GM18507 (cell line): ENCODE measurements around the gene SUCO.
A peak's percentile ranks its signal among the peaks of the same experiment; 100 is the strongest.

ENCODE experiments used
- DNase-seq: peaks from one replicate; pipeline ENCODE4 v3.0.0; 2011; ENCODE audit warnings: low read depth; ENCODE audit not compliant: insufficient read length; ENCODE audit errors: extremely low spot score
- FAIRE-seq: peaks from 2 replicates; lab custom pipeline; 2011; peaks lifted over from hg19 to GRCh38; lab: Jason Lieb, UNC

Gene SUCO

DNA sequence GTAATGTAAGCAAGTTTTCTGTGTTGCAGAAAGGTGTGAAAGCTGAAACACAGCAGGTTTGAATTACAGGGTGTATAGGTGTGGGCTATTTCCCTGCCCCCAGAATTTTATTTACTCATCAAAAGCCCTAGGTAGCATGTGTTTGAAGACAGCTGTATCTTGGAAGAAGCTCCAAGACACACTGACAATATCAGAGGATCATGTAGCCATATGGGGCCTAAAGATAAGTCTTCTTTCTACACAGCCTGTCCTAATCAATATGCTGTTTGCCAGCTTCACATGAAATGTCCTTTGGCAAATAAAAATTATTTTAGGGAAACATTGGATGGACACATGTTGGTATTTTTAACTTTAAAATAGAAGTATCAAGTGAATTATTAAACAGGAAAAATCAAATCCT lies 17.5 kb upstream of the SUCO start:
- FAIRE-seq (no peak), DNase-seq (no peak)

DNA sequence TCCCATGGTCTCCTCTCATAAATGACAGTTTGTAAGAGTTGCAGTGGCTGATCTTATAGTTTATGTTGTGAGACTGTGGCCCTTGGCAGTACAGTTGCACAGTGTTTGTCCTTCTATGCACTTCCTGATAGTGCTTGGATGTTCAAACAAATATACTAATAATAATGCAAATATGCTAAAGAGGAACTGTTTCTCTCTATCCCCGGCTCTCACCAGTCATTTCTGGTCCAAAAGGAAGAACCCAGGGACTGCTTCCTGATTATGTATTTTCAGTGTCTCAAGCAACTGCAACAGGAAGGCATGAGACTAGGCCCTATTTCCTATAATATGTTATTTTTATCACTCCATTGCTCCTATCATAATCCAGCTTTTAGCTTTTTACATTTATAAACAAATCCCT lies 17.0 kb upstream of the SUCO start:
- FAIRE-seq (no peak), DNase-seq (no peak)

DNA sequence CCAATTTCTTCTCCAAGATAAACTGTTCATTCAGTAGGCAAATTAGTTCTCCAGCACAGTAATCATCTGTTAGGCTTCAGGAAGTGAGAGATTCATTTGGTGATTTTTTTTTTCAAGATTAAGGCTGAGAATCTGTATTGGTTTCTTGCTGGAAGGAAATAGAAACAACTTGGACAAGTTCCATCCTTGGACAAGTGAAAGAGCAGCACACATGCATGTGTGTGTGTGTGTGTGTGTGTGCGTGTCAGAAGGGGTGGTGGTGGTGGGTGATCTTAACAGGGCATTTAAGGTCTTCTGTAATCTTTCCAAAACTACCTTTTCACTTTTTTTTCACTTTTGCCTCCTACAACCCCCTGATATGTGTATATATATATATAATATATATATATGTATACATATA lies 15.9 kb upstream of the SUCO start:
- FAIRE-seq (no peak), DNase-seq (no peak)

DNA sequence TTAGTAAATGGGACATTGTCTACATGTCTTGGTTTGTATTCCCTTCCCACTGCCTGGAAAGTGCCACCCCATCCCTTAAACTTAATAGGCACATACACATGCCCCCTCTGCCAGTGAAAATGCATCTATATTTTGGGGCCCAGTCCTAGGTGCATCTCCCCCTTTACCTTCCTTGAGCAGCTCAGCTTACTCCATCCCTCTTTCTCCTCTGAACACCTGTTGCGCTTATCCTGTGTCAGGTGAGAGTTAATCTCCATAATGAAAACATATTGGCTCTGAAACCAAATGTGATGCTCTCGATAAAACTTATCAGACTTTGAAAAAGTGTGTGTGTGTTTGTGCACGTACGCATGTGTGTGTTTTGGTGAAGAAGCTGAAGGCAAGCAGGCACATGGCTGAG lies 15.4 kb upstream of the SUCO start:
- FAIRE-seq (no peak), DNase-seq (no peak)

DNA sequence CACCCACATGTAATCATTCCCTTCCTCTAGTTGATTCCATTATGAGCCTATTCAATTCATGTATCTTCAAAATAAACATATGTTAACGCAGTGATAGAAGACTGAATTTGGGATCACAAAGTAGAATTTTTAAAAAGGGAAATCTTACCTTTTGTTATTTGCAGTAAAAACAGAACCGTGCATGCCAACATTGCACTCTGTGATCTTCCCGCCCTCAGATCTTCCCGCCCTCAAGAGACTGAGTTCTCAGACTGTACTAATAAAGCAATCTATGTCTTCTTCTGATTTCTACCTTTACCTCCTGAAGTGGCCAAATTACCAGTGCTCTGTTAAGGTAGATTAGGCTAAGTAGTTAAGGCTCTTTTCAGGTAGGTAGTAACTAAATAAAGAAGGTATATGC lies 3.6 kb upstream of the SUCO start:
- no peak for FAIRE-seq
- DNase-seq, result no peak

DNA sequence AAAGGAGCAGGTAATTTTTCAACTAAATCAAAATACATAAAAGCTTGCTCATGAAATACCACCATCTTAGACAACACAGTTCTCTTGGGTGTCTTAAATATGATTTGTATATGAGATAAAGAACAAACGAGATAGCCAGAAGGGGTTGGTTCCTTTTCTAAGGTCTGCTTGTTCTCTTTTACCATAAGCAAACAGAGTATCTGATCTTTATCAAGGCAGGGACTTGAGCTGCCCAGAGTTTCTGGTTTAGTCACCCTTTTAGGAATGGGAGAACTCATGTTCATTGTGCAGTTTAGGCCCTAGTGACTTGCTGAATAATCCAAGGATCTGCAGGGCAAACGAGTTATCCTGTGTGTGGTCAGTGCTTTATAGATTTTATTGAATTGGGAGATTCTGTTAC lies 3.0 kb upstream of the SUCO start:
- DNase-seq (no peak), FAIRE-seq (no peak)

DNA sequence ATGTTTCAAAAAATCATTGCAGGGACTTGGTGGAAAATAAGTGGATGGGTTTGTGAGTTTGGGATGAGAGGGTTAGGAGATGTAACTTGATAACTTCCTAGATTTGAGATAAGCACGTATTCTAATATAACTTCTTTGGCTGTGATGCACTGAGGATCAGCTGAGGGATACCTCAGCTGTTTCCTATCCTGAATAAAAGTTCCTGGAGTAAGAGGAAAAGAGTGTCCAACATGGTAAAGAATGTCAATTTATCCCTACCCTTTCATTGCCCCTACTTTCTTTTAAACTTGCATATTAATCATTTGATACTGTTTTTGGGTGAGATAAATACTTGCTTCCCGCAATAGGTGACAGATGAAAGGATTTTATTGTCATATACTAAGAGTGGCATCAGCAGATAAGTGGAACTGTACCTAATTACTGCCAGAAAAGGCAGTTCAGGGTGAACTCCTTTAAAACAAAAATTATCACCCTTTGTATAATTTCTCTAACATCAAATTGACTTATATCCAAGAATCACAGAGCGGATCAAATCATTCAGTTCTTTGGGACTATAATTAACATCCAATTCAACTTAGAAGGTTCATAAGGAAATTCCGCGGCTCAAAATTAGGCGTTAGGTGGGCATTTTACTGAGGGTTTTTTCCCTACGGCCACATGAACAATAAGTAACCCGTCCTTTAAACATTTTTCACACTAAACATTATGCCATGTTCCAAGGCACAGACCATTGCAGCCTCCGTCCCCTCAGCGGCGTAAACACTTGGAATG lies 1.4 kb upstream of the SUCO start:
- no peak for DNase-seq
- FAIRE-seq, result no peak

DNA sequence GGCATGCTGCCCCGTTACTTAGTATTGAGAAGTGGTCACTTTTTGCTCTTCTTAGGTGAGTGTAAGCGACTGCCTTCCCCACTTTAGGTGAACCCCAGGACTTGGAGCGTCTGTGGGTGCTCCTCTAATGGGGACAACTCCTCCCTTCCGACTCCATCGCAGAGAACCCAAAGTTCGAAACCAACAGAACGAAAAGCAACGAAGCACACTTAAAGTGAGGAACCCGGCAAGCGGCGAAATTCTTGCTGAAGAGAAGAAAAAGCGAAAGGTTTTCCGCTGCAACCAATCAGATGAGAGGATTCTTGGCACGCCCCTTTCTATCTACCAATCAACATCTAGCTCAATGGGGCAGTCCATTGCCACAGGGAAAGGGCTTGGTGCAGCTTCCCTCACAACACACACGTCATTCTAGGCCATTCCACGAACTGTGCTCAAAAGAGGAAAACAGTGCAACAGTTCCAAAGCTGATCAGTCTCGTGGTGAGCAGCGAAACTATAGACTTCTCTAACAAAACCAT lies 709 bp upstream of the SUCO start:
- FAIRE-seq (no peak), DNase-seq (peak; percentile 72)

DNA sequence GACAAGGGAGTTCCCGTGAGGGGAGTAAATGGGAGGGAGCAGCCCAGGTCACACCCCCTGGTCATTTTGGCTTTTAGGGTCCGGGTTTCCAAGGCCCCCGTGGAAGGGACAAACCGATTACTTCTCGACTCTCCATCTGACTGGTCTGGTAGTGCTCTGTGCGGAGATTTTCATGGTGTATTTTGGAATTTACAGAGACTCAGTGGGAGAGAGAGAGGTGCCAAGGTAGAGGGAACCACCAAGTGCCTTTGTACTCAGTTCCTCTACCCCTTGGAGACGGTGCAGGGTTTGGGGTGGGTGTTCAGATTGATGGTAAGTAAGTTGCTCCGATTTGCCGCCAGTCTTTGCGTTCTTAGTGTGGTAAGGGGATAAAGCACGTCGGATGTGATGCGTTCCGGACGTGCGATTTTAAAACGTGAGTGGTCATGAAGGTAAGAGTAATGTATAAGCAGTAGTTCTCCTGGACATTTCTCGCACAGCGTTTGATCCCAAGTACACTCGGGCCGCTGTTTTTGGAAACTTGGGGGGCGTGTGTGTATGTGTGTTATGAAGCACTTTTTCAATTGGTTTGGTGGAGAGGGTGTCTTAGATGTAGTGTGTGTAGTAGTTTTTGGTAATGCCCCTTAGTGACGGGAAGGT lies 682 bp downstream of the SUCO start:
- DNase-seq (no peak), FAIRE-seq (peak; percentile 54)

DNA sequence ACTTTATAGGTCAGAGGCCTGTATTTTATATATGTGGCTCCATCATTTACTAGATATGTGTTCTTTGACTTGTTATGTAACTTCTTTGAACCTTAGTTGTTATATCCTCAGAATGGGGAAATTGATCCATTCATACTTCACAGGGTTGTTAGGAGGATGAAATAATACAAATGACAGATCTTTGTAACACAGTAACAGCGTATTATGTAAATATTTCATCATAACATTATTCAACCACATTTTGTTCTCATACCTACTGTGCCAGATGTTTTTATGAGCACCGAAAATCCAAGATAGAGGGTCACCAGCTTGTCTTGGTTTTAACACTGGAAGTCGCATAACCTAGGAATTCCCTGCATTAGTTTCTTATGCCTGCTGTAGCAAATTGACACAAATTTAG lies 3.3 kb downstream of the SUCO start:
- no peak for FAIRE-seq

DNA sequence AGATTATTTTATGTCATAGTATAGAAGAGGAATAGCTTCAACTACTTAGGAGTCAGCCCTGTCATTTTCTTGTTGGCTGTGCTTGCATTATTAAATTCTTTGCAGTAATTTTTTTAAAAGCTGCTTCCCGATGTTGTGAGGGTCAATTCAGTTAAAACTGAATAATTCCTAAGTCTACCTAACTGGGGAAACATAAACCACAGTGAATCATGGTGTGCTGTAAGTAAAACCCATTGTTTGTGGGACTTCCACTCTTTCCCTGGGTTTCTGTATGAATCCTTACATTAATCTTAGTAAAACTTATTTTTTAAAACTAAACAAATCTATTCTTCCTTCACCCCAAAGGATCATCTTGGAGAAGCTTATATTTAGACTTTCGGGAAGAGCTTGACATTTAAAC lies 4.4 kb downstream of the SUCO start:
- no peak for FAIRE-seq
- no peak for DNase-seq

More for the DNA sequence above, 3.3 kb downstream of the SUCO start:
- no peak for DNase-seq

DNA sequence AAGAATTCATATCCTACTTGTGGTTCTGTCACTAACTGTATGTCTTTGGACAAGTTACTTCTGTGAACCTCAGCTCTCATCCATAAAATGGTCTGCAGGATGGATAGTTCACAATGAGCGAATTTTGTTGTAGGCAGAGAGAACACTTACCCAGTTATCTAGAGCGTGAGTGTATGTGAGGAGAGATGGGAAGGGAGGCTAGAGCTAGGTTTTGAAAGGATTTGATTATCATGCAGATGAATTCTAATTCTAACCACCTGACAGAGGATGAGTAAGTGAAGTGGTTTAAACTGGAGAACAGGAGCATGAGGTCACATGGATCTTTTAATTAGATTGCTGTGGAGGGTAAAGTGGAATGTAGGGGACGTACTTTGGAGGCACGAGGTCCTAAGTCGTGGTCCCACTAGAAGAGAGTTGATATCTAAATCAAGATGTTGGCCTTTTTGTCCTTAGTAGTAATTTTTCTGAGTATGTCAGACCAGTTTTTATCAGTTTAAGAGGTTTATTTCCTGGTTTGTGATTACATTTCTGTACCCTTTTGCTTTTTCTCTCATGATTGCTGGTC lies 5.0 kb downstream of the SUCO start:
- no peak for FAIRE-seq
- no peak for DNase-seq

DNA sequence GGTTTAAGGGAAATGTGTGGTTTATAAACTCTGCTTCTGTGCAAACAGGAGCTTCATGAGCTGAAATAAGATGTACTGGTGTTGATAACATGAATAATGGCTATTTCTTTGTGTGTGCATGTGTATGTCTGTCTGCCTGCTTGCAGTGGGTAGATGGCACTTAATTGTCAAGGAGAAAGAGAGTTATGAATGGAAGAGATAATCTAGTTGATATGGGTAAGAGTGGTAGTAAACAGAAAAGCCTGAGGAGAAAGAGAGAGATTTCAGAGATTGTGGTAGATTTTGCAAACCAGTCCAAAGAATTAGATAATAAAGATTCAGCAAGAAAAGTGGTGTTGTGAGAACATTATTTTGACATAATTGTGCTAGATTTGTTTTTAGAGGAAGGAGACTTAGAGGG lies 7.7 kb downstream of the SUCO start:
- DNase-seq (no peak), FAIRE-seq (no peak)

DNA sequence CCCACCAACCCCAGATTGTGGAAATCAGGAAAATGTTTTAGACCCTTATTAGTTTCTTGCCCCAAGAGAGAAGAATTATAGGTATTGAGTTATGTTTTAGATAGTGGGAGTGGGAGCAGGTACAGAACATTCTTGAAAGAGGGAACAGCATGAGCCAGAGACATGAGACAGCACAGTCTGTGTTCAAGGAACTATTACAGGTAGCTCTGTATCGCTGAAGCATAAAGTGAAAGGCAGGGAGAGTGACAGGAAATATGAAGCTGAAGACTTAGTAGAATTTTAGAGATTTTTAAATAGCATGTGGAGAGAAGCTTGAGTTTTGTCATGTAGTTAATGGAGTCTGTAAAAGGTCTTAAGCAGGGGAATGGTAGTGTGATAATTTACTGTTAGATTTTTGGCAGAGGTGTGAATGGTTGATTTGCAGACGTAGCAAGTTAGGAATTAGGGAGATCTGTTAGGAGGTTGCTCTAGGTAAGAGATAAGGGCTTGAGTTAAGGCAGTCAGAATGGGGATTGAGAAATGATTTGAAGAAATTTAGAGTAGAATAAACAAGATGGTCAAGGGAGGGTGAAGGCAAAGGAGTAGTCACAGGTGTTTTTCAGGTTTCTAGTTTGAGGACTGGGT lies 11.6 kb downstream of the SUCO start:
- no peak for DNase-seq
- FAIRE-seq, result peak; percentile 24

DNA sequence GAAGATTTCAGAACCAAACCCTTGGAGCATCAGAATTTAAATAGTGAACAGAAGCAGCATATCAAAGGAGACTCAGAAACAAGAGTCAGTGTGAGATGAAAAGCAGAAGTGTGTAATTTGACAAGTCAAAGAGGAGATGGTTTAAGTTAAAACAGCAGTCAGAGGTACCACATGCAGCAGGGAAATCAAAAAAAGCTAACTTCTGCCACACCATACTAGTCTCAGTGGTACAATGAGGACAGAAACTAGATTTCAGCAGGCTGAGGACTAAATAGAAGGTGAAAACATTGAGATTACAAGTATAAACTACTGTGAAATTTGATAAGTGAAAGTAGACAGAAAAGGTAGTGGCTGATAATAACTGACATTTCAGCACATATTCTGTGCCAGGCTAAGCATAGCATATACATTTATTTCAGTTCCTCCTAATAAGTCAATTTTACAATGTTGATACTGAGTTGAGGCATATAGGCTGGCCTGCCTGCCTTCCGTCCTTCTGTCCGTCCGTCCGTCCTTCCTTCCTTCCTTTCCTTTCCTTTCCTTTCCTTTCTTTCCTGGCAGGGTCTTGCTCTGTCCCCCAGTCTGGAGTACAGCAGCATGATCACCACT lies 12.6 kb downstream of the SUCO start:
- DNase-seq (no peak), FAIRE-seq (peak; percentile 41)

DNA sequence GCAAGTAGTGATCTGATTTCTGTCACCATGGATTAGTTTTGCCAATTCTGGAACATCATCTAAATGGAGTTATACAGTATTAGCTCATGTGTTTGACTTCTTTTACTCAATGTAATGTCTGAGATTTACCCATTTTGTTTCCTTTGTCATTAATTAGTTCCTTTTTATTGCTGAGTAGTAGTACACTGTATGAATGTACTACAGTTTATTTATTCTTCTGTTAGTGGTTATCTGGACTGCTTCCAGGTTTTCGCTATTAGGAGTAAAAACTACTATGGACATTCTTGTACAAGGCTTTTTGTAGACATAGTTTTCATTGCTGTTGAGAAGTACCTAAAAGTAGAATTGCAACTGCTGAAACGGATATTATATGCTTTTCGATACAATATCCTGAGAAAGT lies 14.1 kb downstream of the SUCO start:
- DNase-seq, result no peak
- FAIRE-seq, result no peak

DNA sequence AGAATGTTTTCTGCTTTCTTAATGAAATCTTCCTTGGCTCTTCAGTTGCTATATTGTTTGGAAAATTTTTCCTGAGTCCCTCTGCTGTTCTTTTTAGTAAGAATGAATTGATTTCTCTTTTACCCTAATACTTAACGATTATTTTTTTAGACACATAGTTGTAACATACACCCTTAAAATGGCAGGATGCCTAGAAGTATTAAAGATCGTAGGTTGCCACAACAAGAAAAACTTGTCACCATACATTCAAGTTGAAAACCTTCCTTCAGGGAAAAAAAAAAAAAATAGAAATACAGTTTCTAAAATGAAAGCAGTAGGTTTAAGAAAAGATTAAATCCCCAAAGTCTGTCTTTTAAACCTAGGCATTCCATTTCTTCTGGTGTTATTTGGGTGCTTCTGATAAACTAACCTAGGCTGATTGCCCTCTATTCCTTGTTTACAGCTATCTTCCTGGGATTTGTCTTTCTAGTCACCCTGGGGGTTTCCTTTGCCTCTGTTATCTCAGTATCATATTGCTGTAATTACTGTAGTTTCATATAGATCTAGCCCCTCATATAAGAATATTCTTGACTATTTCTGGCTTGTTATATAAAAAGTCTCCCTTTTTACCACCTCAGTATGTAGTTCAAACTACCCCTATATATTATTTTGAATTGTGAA lies 16.8 kb downstream of the SUCO start:
- no peak for FAIRE-seq
- DNase-seq, result no peak

DNA sequence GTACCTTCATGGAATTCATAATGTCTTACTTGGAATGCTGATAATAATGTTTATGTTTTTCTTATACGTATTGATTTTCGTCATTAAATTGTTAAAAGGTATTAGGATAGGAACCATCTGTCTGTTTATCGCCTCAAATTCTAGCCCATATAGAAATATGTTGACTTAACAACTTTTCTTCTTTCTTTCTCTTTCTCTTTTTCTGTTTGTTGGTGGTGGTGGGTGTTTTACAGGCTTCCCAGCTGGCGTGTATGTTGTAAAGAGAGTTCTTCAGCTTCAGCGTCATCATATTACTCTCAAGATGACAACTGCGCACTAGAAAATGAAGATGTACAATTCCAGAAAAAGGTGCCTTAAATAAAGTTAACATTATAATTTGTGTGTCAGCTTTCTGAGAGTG lies 18.3 kb downstream of the SUCO start:
- FAIRE-seq, result no peak
- DNase-seq, result no peak

DNA sequence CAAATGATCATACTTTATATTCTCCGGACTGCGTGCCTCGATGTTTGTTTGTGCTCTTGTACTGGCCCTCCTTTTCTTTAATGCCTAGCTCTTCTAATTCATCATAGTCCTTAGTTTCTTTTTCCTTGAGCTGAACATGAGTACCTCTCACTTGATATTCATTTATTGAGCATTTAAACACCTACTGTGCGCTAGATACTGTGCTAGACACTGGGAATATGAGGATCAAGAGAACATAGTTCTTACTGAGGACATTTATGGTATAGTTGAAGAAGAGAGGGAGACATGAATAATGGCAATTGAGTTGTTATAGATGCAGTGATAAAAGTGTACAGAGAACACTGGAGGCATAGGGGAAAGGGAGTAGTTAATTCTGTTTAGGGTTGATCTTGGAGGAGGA lies 22.0 kb downstream of the SUCO start:
- FAIRE-seq (no peak), DNase-seq (no peak)

DNA sequence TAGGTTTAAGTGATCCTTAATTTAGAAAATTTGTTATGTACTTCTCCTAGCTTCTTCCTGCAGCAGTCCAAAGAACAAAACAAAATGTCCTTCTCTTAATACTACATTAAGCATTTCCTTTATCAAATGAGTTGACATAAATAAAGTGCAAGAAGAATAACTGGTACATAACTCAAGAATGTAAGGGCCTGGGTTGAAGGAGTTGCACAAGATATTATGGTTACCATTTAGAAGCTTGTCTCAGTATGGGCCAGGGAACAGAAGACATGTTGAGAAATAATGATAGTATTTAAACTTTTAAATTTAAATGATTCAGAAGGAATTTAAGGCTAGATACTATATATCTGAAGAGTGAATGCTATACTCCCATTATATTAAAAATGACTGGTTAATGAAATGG lies 23.5 kb downstream of the SUCO start:
- FAIRE-seq, result no peak
- DNase-seq, result no peak
